Right atrium auricular region (tissue), 2 donors: ENCODE results near the gene NTN4. TPM values are rescaled to one million over a fixed set of nuclear protein-coding genes. Genes with fewer than 3 reads are reported as not detected.

Experiments used
- DNase-seq: peaks from one replicate; pipeline ENCODE4 v3.0.0-alpha.2; 2019; ENCODE audit warnings: low spot score
- H3K27ac ChIP-seq, 2 donors: fragments of 200-600 bp; sonication (generic); 1 replicate in 1 of 2; 2 replicates in 1 of 2; pipeline ENCODE4 v1.5.1; 2016 to 2019
- H3K27me3 ChIP-seq, 2 donors: fragments of 200-600 bp; sonication (generic); one replicate each; pipeline versions ENCODE4 v1.5.1 to v1.6.0; 2017 to 2019
- H3K36me3 ChIP-seq: fragments of 200-600 bp; sonication (generic); one replicate; pipeline ENCODE4 v1.5.1; 2016
- H3K4me1 ChIP-seq, 2 donors: fragments of 200-600 bp; sonication (generic); one replicate each; pipeline versions ENCODE4 v1.5.1 to v1.6.0; 2017 to 2019
- H3K4me3 ChIP-seq, 2 donors: fragments of 200-600 bp; sonication (generic); 1 replicate in 1 of 2; 2 replicates in 1 of 2; pipeline ENCODE4 v1.5.1; 2017 to 2019; ENCODE audit warnings: mild to moderate bottlenecking in 1 of 2, moderate library complexity in 1 of 2
- H3K9me3 ChIP-seq, 2 donors: fragments of 200-600 bp; sonication (generic); one replicate each; pipeline ENCODE4 v1.5.1; 2019
- total RNA-seq, 2 donors: library from RNA; depleted of rRNA; stranded (reverse); fragments of >200 nt; gene quantifications; one replicate each; pipeline ENCODE4 v1.1.0, GENCODE V29; 2016
- TF ChIP-seq, protein P1 (sequence below), 2 donors: fragments of 200-600 bp; sonication (generic); IDR thresholded peaks; one replicate each; pipeline ENCODE4 v1.5.1; 2019; ENCODE audit warnings: antibody characterized with exemption in 2 of 2

NTN4 gene
- total RNA-seq, 2 donors from 2014 or later: 69.0 to 85.3 TPM

DNA sequence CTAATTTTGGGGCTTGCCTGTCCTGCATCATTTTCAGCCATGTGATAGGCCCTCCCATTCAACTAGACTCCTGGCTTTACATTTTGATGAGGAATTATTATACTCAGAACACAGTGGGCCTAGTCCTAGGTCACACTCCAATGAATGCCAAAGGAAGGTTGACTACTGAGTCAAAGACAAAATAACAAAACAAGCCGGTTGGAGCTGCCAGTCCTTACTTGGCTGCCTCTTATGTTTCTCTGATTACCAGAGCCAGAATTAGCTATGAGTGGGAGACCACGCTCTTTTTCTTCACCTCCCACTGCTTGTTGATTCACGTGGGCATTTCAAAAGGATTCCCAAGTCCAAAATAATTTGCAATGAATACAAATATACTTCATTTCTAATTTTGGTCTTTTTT, 161.2 kb downstream of the NTN4 start:
- Histone ChIP-seq H3K27ac (peak overlapping the region in 1 of 2 donors; percentile 43), H3K27me3 (no peaks in the 10 kb centered on the region), H3K4me3 (no peak overlapping the region), H3K36me3 (no peaks in the 10 kb centered on the region), H3K4me1 (peaks cover 0 to 36% of the 10 kb centered on the region in 2 donors), H3K9me3 (no peaks in the 10 kb centered on the region)
- TF ChIP-seq, protein P1, sequence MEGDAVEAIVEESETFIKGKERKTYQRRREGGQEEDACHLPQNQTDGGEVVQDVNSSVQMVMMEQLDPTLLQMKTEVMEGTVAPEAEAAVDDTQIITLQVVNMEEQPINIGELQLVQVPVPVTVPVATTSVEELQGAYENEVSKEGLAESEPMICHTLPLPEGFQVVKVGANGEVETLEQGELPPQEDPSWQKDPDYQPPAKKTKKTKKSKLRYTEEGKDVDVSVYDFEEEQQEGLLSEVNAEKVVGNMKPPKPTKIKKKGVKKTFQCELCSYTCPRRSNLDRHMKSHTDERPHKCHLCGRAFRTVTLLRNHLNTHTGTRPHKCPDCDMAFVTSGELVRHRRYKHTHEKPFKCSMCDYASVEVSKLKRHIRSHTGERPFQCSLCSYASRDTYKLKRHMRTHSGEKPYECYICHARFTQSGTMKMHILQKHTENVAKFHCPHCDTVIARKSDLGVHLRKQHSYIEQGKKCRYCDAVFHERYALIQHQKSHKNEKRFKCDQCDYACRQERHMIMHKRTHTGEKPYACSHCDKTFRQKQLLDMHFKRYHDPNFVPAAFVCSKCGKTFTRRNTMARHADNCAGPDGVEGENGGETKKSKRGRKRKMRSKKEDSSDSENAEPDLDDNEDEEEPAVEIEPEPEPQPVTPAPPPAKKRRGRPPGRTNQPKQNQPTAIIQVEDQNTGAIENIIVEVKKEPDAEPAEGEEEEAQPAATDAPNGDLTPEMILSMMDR (IDR thresholded peaks at IDR 0.05): no peak
- DNase-seq: no peak

DNA sequence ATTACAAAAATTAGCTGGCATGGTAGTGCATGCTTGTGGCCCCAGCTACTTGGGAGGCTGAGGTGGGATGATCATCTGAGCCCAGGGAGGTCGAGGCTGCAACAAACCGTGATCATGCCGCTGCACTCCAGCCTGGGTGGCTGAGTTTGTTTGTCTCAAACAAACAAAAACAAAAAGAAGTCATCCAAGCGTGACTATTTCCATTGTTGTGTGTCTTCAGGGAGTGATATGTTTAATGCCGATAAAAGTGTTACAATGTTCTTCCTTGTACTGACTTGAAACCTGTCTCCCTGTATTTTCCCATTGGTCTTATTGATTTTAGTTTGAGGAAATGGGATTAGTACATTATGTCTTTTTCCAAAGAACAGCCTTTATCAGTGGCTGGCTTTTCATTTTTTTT, 163.7 kb downstream of the NTN4 start:
- H3K27ac ChIP-seq: no peak overlapping the region
- H3K27me3 ChIP-seq: no peaks in the 10 kb centered on the region
- no peak for DNase-seq
- H3K4me1 ChIP-seq: peaks cover 0 to 22% of the 10 kb centered on the region in 2 donors
- no peaks in the 10 kb centered on the region for H3K9me3 ChIP-seq
- H3K4me3 ChIP-seq: no peak overlapping the region
- TF ChIP-seq, protein P1 (IDR thresholded peaks at IDR 0.05): no peak
- no peaks in the 10 kb centered on the region for H3K36me3 ChIP-seq

DNA sequence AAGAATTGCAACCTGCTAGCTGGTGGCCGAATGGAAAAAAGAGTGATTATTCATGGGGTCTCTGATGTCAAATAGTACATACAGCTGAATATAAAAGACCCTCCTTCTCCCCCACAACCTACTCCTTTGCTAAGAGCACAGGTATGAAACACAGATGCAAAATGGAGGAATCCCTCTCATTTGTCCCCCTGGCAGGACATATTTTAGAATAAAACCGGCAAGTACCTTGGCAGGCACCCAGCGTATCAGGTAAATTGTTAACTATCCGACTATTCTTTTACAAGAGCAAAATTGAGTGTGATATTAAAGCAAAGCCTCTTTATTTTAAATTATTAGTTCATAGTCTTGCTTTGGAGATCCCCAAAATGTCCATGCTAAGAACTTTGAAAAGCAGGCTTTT, 165.6 kb downstream of the NTN4 start:
- Histone ChIP-seq H3K27me3 (no peaks in the 10 kb centered on the region), H3K27ac (peak overlapping the region in 1 of 2 donors; percentile 17), H3K9me3 (no peaks in the 10 kb centered on the region), H3K4me3 (no peak overlapping the region), H3K4me1 (peaks cover 0 to 22% of the 10 kb centered on the region in 2 donors), H3K36me3 (no peaks in the 10 kb centered on the region)
- TF ChIP-seq, protein P1 (IDR thresholded peaks at IDR 0.05): no peak
- no peak for DNase-seq

DNA sequence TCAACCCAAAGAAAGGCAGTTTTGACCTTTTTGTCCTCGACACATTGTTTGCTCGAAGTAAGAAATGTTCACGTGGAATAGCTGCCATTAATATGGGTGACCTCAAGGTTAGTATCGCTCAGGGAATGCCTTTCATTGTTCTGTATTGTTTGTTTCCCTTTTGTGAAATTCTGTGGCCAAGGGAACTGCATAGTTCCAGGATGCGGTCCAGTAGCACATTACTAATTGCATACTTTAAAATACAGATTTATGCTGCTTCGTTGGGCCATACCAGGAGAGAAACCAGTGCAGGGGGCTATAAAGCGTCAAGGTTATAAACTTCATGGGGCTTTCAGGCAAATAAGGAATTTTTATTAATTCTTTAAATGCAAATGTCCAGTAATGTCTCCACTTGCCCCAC, 166.0 kb downstream of the NTN4 start:
- TF ChIP-seq, protein P1 (IDR thresholded peaks at IDR 0.05): no peak
- Histone ChIP-seq H3K4me3 (no peak overlapping the region), H3K4me1 (peaks cover 0 to 21% of the 10 kb centered on the region in 2 donors), H3K9me3 (no peaks in the 10 kb centered on the region), H3K27me3 (no peaks in the 10 kb centered on the region), H3K27ac (peak overlapping the region in 1 of 2 donors; percentile 17), H3K36me3 (no peaks in the 10 kb centered on the region)
- no peak for DNase-seq

DNA sequence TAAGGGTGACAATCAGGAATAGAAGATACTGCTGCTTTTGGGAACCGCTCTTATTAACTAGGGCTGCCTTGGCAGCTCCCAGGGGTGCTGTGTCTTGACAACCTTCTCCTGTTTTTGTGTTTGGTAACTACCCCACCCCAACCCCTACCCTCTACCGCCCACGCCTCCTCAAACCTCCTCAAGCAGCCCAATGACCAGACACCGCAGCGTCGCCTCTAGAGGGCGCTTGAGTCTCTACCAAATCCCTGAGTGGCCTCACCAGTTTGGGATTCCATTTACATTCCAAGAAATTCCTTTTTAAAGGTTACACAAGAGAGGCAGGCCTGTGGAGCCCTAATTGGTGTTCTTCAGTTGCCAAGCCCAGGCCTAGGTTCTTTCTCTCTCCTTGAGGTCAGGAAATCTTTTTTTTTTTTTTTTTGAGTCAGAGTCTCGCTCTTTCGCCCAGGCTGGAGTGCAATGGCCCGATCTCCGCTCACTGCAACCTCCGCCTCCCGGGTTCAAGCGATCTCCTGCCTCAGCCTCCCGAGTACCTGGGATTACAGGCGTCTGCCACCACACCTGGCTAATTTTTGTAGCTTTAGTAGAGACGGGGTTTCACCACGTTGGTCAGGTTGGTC, 166.9 kb downstream of the NTN4 start:
- no peaks in the 10 kb centered on the region for H3K9me3 ChIP-seq
- H3K27me3 ChIP-seq: no peaks in the 10 kb centered on the region
- peaks cover 0 to 14% of the 10 kb centered on the region in 2 donors for H3K4me1 ChIP-seq
- no peak overlapping the region for H3K4me3 ChIP-seq
- peak; percentile 73 for DNase-seq
- no peaks in the 10 kb centered on the region for H3K36me3 ChIP-seq
- H3K27ac ChIP-seq: peak overlapping the region; percentile 17 to 31
- TF ChIP-seq, protein P1 (IDR thresholded peaks at IDR 0.05): peak; percentile 62 to 76

DNA sequence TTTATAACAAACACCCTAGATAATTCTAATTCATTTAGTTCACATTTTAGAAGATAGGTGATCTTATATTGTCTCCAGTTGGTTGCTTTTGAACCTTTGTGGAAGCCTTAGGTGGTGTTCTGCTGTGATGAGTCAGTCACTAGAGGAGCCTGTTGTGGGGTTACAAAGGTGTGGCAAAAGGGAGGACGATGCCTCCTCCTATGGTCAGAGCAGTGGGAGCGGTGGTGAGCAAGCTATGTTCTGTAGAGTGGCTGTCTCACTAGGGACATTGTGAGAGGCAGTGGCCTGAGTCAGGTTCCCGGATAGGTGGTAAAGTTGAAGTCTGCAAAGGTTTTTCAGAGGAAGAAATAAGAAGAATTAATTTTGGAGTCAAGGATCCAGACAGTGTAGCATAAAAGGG, 167.7 kb downstream of the NTN4 start:
- no peak overlapping the region for H3K4me3 ChIP-seq

More for the DNA sequence above, 167.7 kb downstream of the NTN4 start:
- Histone ChIP-seq H3K4me1 (peaks cover 0 to 10% of the 10 kb centered on the region in 2 donors), H3K36me3 (no peaks in the 10 kb centered on the region), H3K27ac (no peak overlapping the region), H3K9me3 (no peaks in the 10 kb centered on the region), H3K27me3 (no peaks in the 10 kb centered on the region)
- no peak for DNase-seq
- TF ChIP-seq, protein P1 (IDR thresholded peaks at IDR 0.05): no peak
